GM21786 (cell line): ENCODE data around the gene SPSB3.
"Not testable (repeated sequence)": the region's sequence is repeated elsewhere in the genome, so short reads cannot be mapped to it uniquely, and the experiment has no call there.

Experiments
- ATAC-seq: cut with Tn5 transposase; IDR thresholded peaks from one replicate; pipeline ENCODE4 v1.9.1; 2021; ENCODE audit not compliant: unreplicated experiment

Gene SPSB3

DNA sequence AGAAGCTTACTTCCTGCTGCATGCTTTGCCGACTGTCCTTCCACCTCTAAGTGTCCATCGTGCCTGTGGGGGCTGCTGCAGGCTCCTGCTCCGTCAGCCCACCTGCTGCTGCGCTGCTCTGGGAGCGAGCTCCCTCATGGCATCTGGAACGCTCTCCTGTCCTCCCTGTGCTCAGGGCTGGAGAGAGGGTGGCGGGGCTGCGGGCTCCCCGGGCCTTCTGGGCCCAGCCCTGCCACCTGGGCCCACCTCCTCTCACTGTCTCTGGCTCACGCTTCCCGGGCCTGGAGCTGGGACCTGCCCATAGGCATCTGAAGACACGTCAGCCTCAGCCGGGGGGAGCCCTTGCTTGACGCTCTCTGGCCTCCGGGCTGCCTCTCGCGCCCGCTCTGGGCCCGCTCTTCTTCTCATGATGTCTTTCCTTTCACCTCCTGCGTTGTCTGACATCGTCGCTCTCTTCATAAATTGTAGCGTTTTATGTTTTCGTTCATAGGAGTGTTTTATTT is 38.0 kb downstream of the SPSB3 start:
- no peak for ATAC-seq

DNA sequence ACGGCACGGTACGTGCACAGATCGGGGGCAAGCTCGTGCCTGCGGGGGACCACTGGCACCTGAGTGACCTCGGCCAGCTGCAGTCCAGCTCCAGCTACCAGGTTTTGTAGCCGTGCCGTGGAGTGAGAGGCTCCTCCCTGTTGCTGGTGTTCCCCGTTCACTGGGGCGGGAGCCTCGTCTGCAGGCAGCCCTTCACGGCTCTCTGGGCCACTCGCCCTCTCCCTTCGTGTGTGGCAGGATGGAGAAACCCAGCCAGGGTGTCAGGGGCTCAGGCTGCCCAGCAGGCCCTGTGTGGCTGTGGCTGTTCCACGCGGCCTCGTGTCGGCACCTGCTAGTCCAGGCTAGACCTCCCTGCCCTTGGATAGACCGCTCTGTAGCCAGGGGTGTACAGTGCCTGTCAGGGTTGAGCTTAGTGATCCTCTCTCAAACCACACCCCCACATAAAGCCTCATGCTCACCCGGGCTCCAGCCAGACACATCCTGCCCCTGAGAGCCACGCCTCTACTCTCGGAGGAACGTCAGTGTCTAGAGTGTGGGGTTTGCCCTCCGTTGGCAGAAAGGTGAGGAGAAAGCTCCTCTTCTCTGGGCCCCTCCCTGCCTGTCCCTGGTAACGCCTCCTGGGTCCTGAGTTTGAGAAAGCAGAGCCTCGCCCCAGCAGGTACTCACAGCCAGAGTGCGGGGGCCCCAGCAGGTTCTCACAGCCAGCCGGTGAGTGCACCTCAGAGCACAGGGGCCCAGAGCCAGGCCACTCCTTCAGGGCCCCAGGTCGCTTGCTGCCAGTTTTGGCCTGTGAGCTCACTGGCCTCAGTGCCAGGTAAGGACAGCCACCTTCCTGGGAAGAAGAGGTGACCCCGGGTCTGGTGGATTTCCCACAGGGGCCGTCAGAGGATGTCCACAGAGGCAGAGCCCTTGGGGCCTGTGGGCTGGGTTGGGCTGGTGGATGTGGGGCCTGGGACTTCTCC is 38.7 kb downstream of the SPSB3 start:
- no peak for ATAC-seq

DNA sequence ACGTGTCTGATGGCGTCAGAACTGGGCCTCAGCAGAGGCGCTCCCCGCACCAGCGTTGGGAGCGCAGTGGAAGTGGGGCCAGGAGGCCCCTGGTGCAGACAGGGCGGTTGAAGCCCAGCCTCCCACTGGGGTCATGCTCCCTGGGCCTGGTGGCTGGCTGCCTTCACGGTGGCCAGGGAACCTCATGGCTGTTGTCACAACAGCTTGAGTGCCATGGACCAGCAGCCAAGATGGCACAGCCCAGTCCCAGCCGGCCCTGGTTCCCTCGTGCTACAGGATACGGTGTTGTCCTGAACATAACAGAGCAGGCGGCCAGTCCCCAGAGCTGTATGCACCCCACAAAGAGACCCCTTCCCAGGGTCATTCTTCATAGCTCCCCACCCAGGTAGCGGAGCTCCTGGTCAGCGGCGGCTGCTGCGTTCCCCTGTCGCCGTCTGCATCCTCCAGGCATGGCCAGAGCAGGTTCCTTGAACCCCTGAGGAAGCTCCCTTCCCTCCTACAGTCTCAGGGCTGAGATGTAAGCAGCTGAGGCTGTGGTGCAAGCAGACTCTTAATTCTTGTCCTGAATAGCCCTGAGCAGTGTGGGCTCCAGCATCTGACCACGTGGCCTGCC is 40.7 kb downstream of the SPSB3 start:
- no peak for ATAC-seq

DNA sequence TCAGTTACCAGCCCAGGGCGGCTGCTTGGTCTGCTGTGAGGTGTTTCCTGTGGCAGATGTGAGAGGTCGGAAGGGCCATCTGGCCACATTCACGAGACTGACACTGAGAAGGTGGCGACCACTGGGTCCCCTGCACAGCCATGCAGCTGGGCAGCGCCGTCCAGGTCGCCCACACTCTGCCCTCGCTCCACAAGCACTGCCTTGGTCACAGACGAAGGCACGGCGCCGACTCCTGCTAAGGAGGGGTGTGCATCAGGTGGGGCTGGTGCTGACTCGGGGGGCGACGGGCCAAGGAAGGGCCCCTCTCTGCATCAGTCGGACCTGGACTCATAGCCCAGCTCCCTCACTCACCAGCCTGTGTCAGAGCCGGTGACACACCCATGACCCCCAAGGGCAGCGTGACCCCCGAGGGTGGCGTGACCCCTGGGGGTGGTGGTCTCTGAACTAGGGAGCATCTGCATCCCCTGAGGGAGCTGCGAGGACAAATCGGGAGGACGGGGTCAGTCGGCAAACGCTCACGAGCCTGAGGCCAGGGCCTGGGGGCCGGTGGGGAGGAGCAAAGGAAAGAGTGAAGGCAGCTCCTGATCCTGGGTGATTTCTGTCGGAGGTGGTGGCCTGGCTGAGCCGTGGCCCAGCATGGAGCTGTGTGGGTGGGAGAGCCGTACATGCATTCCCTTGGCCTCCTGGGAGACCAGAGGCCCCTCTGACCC is 41.4 kb downstream of the SPSB3 start:
- no peak for ATAC-seq

DNA sequence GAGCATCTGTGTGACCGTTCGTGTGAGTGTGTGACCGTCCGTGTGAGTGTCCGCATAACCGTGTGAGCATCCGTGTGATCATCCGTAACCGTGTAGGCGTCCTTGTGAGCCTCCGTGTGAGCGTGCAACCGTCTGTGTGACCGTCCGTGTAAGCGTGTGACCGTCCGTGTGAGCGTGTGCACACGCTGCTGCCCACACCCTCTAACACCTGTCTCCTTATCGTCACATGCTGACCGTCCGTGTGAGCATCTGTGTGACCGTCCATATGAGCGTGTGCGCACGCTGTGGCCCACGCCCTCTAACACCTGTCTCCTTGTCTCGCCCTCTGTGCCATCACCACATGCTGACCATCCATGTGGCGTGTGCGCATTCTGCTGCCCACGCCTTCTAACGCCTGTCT is 42.1 kb downstream of the SPSB3 start:
- ATAC-seq, result no peak

DNA sequence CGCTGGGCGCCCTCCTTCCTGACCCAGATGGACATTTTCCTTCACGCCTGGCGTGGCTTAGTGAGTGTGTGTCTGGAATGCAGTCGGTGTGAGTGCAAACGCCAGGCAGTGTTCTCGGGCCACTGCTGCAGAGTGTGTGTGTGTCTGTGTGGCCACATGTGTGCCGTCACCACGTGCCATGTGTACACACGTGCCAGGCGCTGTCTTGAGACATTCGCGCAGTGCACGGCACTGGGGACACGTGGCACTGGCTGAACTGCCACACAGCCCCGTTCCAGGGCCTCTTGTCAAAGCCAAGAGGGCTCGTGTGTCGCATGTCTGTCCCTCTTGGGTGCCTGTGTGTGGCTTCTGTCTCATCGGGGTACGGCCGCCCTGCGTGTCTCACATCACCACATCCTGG is 47.6 kb downstream of the SPSB3 start:
- no peak for ATAC-seq

DNA sequence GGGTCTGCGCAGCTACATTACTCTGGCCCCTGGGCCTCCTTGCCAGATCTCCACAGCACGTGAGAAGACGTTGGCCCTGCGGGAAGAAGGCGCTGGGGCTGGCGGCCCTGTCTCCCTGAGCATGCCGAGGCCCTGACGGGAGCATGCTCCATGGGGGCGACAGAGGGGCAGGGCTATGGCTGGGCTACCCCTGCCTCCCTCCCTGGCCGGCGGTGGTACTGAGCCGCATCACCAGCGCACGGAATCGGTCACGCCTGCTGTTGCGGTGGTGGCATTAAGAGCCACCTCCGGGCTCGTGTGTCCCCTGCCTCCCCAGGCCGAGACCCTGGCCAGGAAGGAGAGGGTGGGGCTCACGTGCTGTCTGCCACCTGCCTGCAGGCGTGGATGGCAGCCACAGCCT is 48.2 kb downstream of the SPSB3 start:
- ATAC-seq, result no peak

DNA sequence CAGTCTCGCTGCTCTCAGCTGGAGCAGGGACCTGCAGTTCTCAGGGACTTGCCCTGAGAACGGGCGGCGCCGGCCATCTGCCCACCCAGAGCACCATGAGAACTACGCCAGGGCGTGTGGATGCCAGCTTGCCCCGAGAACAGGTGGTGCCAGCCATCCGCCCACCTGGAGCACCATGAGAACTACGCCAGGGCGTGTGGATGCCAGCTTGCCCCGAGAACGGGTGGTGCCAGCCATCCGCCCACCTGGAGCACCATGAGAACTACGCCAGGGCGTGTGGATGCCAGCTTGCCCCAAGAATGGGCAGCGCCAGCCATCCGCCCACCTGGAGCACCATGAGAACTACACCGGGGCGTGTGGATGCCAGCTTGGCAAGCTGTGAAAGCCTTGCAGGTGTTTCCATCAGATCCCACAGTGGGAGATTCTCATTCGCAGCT is 49.8 kb downstream of the SPSB3 start:
- ATAC-seq, result not testable (repeated sequence)

DNA sequence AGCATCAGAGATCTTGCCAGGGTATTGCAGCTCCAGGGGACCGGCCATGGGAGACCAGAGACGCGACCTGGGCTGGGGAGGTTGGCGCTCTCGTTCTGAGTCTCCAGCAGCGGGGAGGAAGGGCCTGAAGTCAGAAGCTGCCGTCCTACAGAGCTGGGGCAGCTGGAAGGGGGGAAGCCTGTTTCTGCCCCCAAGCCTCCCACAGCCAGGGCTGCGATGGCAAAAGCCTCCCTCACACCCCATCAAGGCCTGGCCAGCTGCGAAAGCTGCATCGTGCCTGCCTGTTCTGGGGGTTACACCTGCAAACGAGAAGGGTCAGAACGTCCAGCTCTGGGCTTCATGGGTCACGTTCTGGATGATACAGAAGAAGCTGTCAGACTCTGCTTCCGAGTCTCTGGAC is 50.3 kb downstream of the SPSB3 start:
- no peak for ATAC-seq

DNA sequence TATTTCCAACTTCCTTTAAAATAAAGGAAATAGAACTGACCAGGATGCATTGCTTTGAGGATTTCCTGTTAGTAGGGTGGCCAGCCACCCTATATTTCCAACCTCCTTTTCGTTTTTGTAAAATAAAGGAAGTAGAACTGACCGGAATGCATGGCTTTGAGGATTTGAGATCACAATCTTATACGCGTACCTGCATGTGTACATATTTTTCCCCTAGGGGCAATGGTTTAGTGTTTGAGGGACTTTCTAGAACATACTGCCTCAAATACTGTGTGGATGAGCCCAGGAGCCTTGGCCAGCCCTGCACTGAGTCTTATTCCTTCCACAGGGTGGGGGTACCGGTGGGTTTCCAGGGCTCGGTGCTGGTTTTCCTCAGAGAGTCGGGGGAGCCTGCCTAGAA is 50.8 kb downstream of the SPSB3 start:
- ATAC-seq, result no peak

DNA sequence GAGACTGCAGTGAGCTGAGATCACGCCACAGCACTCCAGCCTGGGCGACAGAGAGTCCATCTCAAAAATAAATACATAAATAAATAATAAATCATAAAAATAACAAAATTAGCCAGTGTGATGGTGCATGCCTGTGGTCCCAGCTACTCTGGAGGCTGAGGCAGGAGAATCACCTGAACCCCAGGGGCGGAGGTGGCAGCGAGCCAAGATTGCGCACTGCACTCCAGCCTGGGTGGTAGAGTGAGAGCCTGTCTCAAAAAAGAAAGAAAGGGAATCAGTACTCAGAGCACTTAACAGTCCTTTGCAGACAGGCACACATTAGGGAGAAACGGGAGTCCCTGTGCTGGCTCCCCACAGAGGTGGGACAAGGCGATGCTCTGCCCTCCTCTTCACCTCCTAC is 51.3 kb downstream of the SPSB3 start:
- no peak for ATAC-seq

DNA sequence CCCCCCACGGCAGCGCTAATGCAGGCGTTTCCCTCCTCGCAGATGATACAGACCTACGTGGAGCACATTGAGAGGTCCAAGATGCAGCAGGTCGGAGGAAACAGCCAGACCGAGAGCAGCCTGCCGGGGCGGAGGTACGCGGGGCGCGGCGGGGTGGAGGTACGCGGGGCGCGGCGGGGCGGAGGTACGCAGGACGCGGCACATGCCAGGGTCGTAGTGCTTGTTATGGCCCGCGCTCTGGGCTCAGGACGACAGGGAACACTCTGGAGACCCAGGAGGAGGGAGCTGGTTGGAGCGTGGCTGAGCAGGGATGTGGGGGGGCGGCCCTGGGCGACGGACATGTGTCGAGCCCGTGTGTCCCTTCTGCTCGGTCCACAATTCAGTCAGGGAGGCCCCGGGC is 52.9 kb downstream of the SPSB3 start:
- no peak for ATAC-seq

DNA sequence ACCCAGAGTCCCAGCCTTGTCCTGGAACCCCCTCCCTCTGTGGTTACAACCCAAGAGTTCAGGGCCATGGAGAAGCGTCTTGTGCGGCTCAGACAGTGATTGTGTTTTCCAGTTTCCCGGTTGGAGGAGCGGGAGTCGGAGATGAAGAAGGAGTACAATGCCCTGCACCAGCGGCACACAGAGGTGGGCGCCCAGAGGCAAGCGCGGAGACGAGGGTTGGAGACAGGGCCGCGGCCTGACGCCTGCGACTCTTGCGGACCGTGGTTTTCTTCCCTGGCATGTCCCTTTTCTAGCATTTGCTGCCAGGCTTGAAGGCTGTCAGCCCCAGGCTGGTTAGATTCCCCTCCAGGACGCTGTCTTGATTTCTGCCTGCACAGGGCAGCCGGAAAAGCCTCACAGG is 53.3 kb downstream of the SPSB3 start:
- ATAC-seq, result no peak

DNA sequence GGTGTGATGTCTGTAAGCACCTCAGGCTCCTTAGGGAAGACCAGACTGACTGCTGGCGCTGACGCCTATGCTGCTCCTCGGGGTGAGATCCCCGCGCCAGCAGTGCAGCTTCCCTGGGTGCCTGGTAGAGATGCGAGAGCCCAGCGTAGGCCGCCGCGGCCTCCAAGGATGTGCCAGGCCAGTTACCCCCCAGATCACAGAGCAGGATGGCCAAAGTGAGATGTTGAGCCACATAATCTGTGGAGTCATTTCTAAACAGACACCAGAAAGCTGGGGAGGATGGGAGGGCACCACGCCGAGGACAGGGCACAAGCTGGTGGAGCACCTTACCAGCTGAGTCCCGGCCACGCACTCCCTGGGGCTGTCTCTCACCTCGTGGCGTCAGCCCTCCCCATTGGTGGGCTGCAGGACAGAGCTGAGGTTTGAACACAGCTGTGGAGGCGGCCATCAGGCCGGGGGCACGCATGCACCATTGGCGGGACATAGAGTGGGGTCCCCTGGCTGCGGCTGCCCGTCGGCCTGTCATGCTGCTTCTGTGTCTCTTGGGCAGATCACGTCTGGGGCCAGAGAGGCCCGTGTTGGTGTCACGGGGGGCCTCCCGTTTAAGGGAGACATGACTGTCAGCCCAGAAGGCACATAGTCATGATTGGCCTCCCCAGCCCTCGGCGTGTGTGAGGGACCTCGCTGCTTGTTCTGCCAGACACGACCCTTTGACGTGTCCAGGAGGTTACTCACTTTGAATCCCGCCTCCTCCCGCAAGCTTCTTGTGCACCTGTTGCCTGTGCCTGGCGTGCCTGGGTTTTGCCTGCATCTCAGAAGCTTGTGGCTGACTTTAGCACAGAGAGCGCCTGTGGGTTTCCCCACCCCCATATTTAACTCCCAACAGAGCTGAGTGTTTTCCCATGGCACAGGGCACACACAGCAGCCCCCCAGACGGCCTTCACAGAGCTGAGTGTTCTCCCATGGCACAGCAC is 54.4 kb downstream of the SPSB3 start:
- ATAC-seq, result no peak
